GM18907 (cell line): ENCODE measurements around the gene ZWINT.
A peak's percentile ranks its signal among the peaks of the same experiment; 100 is the strongest.

Source experiments
- ATAC-seq: cut with Tn5 transposase; IDR thresholded peaks from one replicate; pipeline ENCODE4 v1.9.1; 2021; ENCODE audit warnings: mild to moderate bottlenecking, moderate library complexity; ENCODE audit not compliant: unreplicated experiment

The ZWINT gene, protein sequence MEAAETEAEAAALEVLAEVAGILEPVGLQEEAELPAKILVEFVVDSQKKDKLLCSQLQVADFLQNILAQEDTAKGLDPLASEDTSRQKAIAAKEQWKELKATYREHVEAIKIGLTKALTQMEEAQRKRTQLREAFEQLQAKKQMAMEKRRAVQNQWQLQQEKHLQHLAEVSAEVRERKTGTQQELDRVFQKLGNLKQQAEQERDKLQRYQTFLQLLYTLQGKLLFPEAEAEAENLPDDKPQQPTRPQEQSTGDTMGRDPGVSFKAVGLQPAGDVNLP

DNA sequence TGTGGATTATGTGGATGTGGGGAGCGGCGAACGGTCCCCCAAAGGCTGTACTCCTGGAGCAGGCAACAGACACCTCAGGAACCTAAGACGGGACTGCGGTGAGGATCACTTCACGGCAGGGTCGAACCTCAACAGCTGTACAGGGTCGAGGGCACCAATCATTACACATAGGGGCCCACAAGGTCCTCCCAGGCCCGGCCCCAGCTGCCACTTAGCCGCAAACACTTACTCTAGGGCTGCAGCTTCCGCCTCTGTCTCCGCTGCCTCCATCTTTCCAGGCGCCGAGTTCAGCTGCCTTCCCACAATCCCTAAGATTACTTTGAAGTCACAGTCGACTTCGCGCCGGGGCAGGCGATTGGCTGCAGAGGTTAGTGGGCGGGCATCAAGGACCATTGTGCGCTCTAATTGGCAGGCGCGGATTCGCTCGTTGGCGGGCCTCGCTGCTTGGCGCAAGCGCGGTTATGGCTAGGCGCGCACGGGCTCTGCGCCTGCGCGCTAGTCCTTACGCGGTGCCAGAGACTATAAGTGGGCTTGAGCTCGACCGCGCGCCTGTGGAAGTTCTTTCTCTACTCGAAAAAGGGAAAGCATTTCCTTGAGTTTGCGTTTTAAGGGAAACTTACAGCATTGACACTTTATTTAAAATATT lies at the start of gene ZWINT:
TSS of gene ZWINT (minus strand) at position 293 of the 646 bp plus-strand sequence. CDS start at position 270, 23 bp downstream.
- ATAC-seq, result peak; percentile 99

DNA sequence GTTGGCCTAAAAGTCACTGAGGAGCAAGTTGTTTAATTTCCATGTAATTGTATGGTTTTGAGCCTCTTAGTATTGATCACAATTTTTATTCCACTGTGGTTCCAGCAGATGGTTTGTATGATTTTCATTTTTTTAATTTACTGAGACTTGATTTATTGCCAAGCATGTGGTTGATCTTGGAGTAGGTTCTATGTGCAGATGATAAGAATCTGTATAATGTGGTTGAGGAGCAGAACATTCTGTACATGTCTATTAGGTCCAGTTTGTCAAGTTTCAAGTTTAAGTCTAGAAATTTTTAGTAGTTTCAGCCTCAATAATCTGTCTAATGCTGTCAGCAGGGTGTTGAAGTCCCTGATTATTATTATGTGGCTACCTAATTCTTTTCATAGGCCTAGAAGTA lies 22.7 kb upstream of the ZWINT start:
- no peak for ATAC-seq

DNA sequence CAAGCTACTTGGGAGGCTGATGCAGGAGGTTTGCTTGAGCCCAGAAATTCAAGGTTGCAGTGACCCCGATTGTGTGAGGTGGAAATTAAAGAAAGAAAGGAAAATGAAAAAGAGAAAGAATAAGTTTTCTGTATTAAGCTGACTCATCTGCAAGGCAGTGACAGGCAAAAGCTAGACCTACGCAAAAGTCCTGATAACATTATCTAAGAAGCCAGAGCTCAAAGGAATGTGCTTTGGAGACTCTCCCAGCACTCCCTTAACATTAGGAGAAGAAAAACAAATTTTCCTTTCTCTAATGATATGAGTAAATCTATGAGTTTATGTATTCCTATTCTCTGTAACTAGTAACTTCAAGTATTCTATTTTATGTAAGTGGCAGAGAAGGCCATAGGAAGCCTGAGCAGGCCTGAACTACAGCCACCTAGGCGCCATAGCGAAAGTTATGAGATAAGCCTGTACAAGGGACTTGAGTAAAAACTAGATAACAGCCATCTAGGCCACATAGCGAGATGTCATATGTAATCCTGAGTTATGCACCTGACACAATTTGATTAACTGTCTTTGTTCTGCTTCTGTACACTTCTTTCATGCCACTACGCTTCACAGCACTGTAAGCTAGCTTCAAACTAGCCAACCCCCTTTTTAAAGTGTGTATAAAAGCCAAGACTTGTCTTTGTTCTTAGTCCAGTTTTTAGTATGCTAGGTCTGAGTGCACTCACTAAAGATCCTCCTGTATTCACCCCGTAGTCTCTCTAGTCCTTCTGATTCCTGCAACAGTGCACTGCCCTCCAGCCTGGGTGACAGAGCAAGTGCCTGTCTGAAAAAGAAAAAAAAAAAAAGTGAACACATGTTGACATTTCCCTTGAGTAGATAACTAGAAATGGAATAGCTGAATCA lies 9.4 kb upstream of the ZWINT start:
- no peak for ATAC-seq

DNA sequence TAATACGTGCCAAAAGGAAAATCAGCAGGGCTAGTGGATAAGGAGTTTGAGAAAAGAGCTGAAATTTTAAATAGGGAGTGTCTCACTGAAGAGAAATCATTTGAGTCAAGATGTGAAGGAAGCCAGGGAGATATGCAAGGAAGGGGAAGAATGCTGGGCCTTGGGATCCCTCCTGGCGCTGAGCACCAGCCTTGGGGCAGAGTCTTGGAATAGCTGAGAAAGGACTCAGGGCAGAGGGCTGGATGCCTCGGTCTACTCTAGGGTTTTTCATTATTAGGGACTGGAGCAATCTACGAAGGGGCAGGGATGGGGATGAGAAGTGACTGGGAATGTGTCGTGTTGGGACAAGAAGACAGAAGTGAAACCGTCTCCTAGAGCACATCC lies 484 bp downstream of the ZWINT start:
- no peak for ATAC-seq

DNA sequence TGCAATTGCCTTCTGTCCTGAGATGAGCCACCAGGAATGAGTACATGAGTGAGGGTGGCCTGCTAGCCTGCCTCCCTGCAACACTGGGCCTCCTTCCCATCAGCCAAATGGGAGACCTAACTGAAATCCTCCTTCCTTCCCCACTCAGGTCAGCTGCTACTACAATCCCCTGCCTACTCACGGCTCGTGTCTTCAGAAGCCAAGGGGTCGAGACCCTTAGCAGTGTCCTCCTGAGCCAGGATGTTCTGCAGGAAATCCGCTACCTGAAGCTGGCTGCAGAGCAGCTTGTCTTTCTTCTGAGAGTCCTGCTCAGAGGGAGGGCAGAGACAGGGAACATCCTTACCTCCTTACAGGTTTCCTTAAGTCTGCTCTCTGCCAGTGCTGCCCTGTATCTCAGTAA lies 1.2 kb downstream of the ZWINT start:
- ATAC-seq, result no peak

DNA sequence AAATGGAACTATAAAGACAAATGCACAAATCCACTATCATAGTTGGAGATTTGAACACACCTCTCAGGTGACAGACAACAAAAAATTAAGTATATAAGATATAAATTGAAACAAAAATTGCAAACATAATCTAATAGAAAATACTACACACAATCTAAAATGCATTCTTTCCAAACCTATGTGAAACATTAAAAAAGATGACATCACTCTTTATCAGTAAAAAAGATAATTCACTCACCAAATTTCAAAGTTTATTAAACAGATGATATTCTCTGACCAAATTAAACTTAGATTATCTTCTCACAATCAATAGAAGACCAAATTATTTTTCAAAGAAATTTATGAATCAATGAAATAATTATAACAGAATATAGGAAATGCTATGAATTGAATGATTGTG lies 4.0 kb downstream of the ZWINT start:
- no peak for ATAC-seq

DNA sequence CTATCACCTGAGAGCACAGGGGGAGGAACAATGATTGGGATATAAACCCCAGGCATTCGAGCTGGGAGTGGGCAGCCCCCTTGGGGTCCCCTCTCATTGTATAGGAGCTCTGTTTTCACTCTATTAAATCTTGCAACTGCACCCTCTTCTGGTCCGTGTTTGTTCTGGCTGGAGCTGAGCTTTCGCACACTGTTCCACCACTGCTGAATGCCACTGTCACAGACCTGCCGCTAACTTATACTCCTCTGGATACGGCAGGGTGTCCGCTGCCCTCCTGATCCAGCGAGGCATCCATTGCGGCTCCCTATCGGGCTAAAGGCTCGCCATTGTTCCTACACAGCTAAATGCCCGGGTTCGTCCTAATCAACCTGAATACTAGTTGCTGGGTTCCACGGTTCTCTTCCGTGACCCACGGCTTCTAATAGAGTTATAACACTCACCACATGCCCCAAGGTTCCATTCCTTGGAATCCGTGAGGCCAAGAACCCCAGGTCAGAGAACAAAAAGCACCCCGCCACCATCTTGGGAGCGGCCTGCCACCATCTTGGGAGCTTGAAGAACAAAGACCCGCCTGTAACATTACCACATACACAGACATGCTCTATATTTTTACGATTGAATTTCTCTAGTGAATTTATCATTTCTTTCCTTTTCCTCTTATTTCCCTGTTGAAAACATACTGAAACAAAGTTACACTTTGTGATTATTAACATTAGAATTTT lies 9.0 kb downstream of the ZWINT start:
- no peak for ATAC-seq

DNA sequence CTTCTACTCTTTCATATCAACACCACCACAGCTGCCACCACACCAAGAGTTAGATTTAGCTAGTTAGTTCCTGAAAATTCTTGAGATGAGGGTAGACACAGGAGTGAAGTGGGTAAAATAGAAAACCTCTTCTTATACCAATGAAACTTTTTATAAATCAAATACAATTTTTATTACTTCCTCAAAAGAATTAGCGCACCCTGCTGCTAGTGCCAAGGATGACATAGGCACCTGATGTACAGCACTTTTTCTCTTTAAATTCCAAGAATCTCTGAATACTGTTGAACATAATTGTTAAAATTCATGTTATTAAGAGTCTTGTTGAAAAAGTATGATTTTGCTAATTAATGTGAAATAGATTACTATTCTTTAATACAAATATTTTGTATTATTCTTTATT lies 11.4 kb downstream of the ZWINT start:
- no peak for ATAC-seq

DNA sequence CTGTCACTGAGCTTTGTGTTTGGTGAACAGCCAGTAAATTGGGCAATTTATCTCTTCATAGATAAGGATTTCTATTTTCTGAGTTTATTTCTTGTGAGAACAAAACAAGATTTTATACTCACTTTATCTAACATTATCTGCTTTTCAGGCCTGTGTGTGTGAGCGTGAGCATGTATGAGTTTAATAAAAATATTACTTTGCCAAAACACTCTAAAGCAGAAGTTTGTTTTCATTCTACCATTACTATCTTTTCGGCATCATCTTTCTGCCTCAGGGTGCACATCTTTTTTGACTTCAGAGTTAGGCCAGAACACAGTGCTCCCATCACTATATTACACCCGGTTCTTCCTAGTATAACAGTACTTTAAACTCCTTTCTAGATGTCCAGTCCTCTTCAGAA lies 13.0 kb downstream of the ZWINT start:
- ATAC-seq, result no peak

DNA sequence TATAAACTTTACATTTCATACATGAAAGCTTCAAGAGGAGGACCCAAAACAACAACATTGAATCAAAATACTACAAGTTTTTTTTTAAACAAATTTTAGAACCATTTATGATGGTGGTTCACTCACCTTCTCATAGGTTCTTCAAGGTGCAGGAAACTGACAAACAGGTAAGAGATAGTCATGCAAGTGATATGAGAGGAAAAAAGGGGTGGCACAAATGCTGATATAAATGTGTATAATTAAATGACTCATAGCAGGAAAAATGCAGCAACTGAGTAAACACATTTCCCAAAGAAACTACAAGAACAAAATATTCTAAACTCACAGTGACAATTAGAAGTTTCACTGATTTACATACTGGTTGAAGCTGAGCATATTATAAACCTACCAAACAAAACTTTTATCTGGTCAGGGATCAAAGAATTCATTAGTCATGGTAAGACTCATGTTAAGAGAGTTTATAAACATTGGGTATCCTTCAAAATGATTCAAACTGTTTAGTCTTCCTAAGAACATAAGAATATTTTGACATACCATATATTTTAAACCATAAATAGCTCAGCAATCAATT lies 14.1 kb downstream of the ZWINT start:
- ATAC-seq, result no peak

DNA sequence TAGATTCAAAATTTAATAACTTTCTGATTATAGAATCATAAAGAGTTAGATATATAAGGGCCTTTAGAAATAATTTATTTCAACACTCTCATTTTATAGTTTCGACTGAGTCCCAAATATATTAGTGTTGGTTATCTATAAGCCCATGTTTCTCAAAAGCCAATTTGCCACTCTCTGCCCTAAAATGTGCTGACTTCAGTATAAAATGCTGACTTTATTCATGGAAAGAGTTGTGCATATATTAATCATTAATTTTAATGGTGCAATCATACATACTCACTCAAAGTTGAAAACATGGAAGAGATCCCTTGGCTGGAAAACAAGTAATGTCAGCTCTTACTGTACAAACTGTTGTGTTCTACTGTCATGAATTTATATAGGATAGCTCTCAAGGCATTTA lies 19.4 kb downstream of the ZWINT start:
- no peak for ATAC-seq

DNA sequence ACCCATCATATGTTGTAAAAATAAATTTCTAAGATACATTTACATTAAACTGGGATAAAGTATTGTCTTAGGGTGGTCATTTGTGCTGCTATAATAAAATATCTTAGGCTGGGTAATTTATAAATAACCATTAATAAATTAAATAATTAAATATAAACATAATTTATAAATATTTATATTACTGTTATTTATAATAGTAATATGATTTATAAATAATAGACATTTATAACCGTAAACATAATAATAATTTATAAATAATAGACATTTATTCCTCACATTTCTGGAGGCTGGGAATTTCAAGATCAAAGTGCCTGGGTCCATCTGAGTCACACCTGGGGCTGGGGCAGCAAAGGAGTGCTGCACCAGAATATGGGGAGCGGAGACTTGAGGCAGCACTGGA lies 31.1 kb downstream of the ZWINT start:
- no peak for ATAC-seq

DNA sequence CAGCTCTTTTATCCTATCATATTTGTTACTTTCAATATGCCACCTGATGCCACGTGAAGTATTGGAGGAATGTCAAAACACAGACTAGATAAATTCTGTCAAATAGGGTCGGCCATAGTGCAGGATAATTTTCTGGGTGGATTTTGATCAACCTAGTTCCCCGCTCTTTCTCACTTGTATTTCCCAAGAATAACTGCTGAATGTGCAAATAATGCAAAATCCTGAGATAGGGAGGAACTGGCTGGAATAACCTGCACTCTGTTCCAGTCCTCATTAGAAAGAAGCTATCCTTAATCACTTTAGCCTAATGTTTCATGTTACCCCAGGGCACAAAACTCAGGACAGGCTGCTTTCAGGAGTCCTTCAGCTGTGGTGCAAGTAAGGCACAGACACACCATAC lies 33.9 kb downstream of the ZWINT start:
- no peak for ATAC-seq

DNA sequence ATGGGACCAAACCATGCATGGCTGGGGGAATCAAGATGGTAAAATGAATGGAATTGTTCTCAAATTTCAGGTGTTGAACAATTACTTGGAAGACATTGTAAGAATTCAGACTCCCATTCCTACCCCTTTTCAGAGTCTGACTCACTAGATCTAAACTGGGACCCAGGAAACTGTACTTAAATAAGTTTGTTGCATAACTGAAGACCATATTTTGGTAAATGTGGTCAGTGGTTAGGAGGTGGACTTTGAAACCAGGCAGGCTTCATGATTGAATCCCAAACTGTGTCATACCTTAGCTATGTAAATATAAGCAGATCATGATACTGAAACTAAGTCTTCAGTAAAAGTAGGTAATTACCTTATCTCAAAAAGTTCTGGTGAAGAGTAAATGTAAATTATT lies 41.7 kb downstream of the ZWINT start:
- ATAC-seq, result peak; percentile 98

DNA sequence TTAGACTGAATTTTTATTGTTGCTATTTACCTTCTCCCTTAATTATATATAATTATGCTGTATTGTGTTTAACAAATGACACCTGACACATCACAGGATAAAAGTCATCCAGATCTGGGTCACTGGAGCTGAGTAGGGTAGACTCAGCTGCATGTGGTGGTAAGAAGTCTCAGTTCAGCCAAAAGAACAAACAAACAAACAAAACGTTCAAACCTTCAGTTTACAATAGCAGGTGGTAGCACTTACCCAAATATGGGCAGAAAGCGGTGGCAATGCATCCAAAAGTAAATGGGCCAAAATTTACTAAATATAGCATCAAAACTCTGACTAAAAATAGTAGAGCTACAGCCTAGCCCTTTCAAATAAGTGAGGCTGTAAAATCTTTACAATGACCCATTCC lies 42.2 kb downstream of the ZWINT start:
- peak; percentile 32 for ATAC-seq

DNA sequence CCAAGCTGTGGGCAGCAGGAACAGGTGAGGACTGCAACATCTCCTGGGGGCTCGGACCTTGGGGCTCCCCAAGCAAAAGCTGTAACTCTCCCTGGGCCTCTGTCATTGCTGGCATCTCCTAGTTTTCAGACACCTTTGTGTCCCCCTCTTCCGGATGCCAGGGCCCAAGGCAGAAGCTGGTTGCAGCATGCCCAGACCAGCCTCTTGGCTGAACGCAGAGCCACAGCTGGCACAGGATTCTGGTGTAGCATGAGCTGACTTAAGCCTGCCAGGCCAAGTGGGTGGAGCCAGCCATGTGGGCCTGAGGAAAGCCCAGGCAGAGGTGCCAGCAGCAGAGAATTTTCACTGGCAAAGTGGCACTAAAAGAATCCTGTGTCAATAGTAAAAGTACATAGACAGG lies 43.5 kb downstream of the ZWINT start:
- no peak for ATAC-seq

DNA sequence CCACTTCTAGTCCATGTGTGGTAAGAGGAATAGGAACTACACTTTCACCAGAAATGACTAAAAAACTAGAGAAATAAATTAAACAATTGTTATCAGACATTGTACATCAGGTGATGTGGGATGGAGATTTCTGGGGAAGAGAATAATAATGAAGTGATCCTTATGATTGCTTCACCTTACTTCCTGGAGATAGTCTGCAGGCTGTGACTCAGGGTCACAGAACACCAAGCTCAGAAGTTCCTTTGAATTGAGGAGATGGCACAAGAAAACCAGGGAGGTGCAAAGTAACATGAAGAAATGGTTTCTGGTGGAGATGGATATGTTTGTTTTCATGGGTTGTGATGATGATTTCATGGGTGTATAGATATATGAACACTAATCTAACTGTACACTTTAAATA lies 44.5 kb downstream of the ZWINT start:
- ATAC-seq, result no peak
